ENCODE measurements around the gene TBL1X. TPM values are rescaled to one million over a fixed set of nuclear protein-coding genes. Genes with fewer than 3 reads are reported as not detected.

TBL1X gene
- total RNA-seq, 1 experiment from 2014 or later, result 31.9 TPM

GRCh38 chrX:9476810-9477575 is 12.1 kb downstream of the TBL1X start:
- Histone ChIP-seq H3K4me1 (ENCODE audit: insufficient read depth, low read length) (peaks cover 5% of the 10 kb centered on the region; the same call in 1 of the 2 replicates), H3F3A (ENCODE audit: low read length, unreplicated experiment) (no peaks in the 10 kb centered on the region), H3K27me3 (ENCODE audit: low read length) (no peaks in the 10 kb centered on the region), H3K36me3 (ENCODE audit: low read depth, low read length) (peaks cover 4% of the 10 kb centered on the region), H3K9me3 (ENCODE audit: low read length) (no peaks in the 10 kb centered on the region), H3K4me3 (ENCODE audit: low read length) (no peak overlapping the region), H3K9me2 (replicated peaks; ENCODE audit: low read length) (no peaks in the 10 kb centered on the region), H3K27ac (ENCODE audit: low read length) (no peak overlapping the region), H4K20me1 (ENCODE audit: low read length) (peaks cover 32% of the 10 kb centered on the region; the same call in 1 of the 2 replicates), H3K79me2 (ENCODE audit: low read length) (peaks cover 99% of the 10 kb centered on the region), H3K4me2 (ENCODE audit: low read length) (no peak overlapping the region), H3K9ac (ENCODE audit: low read length) (no peak overlapping the region), H2AFZ (ENCODE audit: low read length) (no peak overlapping the region)
- ATAC-seq (no peak), DNase-seq (no peak)
- intact Hi-C loops (cut with micrococcal nuclease), result no loop called here
- ChIA-PET POLR2A (ENCODE audit: unreplicated experiment) (no interaction called here), CTCF (no interaction called here)
- no TSS peak for BruUV-seq (replicated peaks)
- TF ChIP-seq CTCF (conservative IDR thresholded peaks at IDR 0.05; ENCODE audit: low read depth, low read length) (no peak), EZH2phosphoT487 (IDR thresholded peaks at IDR 0.05; ENCODE audit: borderline replicate concordance, low read length) (no peak), EZH2 (IDR thresholded peaks at IDR 0.05; ENCODE audit: low read length, unreplicated experiment) (no peak)

- H3K9ac ChIP-seq (ENCODE audit: low read length), result no peak overlapping the region
- peaks cover 8% of the 10 kb centered on the region; the same call in 1 of the 2 replicates for H3K4me1 ChIP-seq (ENCODE audit: insufficient read depth, low read length)
- no peak overlapping the region for H3K4me3 ChIP-seq (ENCODE audit: low read length)
- no peaks in the 10 kb centered on the region for H3K9me3 ChIP-seq (ENCODE audit: low read length)
- H3F3A ChIP-seq (ENCODE audit: low read length, unreplicated experiment), result no peaks in the 10 kb centered on the region
- ChIA-PET CTCF (no interaction called here), POLR2A (ENCODE audit: unreplicated experiment) (no interaction called here)
- no peak overlapping the region for H3K27ac ChIP-seq (ENCODE audit: low read length)
- peaks cover 25% of the 10 kb centered on the region; the same call in 1 of the 2 replicates for H4K20me1 ChIP-seq (ENCODE audit: low read length)
- no peaks in the 10 kb centered on the region for H3K27me3 ChIP-seq (ENCODE audit: low read length)
- H3K9me2 ChIP-seq (replicated peaks; ENCODE audit: low read length), result no peaks in the 10 kb centered on the region
- TF ChIP-seq CTCF (conservative IDR thresholded peaks at IDR 0.05; ENCODE audit: low read depth, low read length) (0 out of 2 replicates have a peak, but pooled peaks have one; percentile 14), EZH2 (IDR thresholded peaks at IDR 0.05; ENCODE audit: low read length, unreplicated experiment) (no peak), EZH2phosphoT487 (IDR thresholded peaks at IDR 0.05; ENCODE audit: borderline replicate concordance, low read length) (no peak)
- intact Hi-C loops (cut with micrococcal nuclease), result no loop called here
- ATAC-seq (peak; percentile 62), DNase-seq (peak; percentile 42)
- H3K36me3 ChIP-seq (ENCODE audit: low read depth, low read length), result no peaks in the 10 kb centered on the region; the same call in none of the 2 replicates
- BruUV-seq (replicated peaks), result no TSS peak
- no peak overlapping the region for H2AFZ ChIP-seq (ENCODE audit: low read length)
- H3K79me2 ChIP-seq (ENCODE audit: low read length), result peaks cover 93% of the 10 kb centered on the region
- no peak overlapping the region for H3K4me2 ChIP-seq (ENCODE audit: low read length)
Measured at GRCh38 chrX:9482408-9482807, 17.6 kb downstream of the TBL1X start.

- POLR2A ChIA-PET (ENCODE audit: unreplicated experiment), result no interaction called here
- Histone ChIP-seq H3K4me1 (ENCODE audit: insufficient read depth, low read length) (peaks cover 8% of the 10 kb centered on the region; the same call in 1 of the 2 replicates), H3K36me3 (ENCODE audit: low read depth, low read length) (no peaks in the 10 kb centered on the region; the same call in none of the 2 replicates), H3K9me3 (ENCODE audit: low read length) (no peaks in the 10 kb centered on the region), H4K20me1 (ENCODE audit: low read length) (peaks cover 20% of the 10 kb centered on the region; the same call in 1 of the 2 replicates), H3F3A (ENCODE audit: low read length, unreplicated experiment) (no peaks in the 10 kb centered on the region), H3K9me2 (replicated peaks; ENCODE audit: low read length) (no peaks in the 10 kb centered on the region), H3K79me2 (ENCODE audit: low read length) (peaks cover 93% of the 10 kb centered on the region), H3K4me3 (ENCODE audit: low read length) (no peak overlapping the region), H3K27me3 (ENCODE audit: low read length) (no peaks in the 10 kb centered on the region), H3K4me2 (ENCODE audit: low read length) (no peak overlapping the region), H2AFZ (ENCODE audit: low read length) (no peak overlapping the region), H3K27ac (ENCODE audit: low read length) (no peak overlapping the region), H3K9ac (ENCODE audit: low read length) (no peak overlapping the region)
- no peak for DNase-seq
- BruUV-seq (replicated peaks), result no TSS peak
- no peak for TF ChIP-seq CTCF (conservative IDR thresholded peaks at IDR 0.05; ENCODE audit: low read depth, low read length)
- TF ChIP-seq EZH2 (IDR thresholded peaks at IDR 0.05; ENCODE audit: low read length, unreplicated experiment), result no peak
- no peak for TF ChIP-seq EZH2phosphoT487 (IDR thresholded peaks at IDR 0.05; ENCODE audit: borderline replicate concordance, low read length)
- CTCF ChIA-PET, result no interaction called here
- no peak for ATAC-seq
- intact Hi-C loops (cut with micrococcal nuclease), result no loop called here
Measured at GRCh38 chrX:9482837-9483236, 18.0 kb downstream of the TBL1X start.
